GM12878 (cell line): ENCODE data around the gene PPP3CA. TPM values are rescaled to one million over a fixed set of nuclear protein-coding genes. Genes with fewer than 3 reads are reported as not detected.

Source experiments
- ASH2L ChIP-seq: fragments of 300-600, 200-600 bp; sonication (generic); IDR thresholded peaks from 2 replicates; pipeline ENCODE4 v1.6.1; 2017; ENCODE audit warnings: low read depth, mild to moderate bottlenecking, borderline replicate concordance
- CHD2 ChIP-seq: IDR thresholded peaks from 2 replicates; pipeline ENCODE4 v1.6.1; 2011; ENCODE audit warnings: low read depth, low read length, improper control_type of control experiment, borderline replicate concordance
- FOS ChIP-seq: IDR thresholded peaks from 3 replicates; pipeline ENCODE4 v1.6.1; 2011; ENCODE audit warnings: borderline replicate concordance; ENCODE audit not compliant: insufficient read length; ENCODE audit errors: extremely low read depth
- GATAD2B ChIP-seq: fragments of 450-650 bp; conservative IDR thresholded peaks from 2 replicates; pipeline ENCODE4 v1.6.1; 2017; ENCODE audit warnings: low read depth, mild to moderate bottlenecking, moderate library complexity
- HDAC2 ChIP-seq: fragments of 200-600 bp; sonication (generic); IDR thresholded peaks from 2 replicates; pipeline ENCODE4 v1.6.1; 2017
- HDGF ChIP-seq: fragments of 450-650 bp; IDR thresholded peaks from 2 replicates; pipeline ENCODE4 v1.6.1; 2016; ENCODE audit warnings: antibody characterized with exemption
- MTA2 ChIP-seq: fragments of 450-650 bp; IDR thresholded peaks from 2 replicates; pipeline ENCODE4 v1.6.1; 2016; ENCODE audit warnings: low read depth, mild to moderate bottlenecking, moderate library complexity
- PBX3 ChIP-seq: IDR thresholded peaks from 2 replicates; pipeline ENCODE4 v1.6.1; 2011; ENCODE audit warnings: mild to moderate bottlenecking, low read depth, low read length, moderate library complexity; ENCODE audit not compliant: insufficient replicate concordance
- PML ChIP-seq: IDR thresholded peaks from 2 replicates; pipeline ENCODE4 v1.6.1; 2012; ENCODE audit warnings: low read length, inconsistent platforms
- SKIL ChIP-seq: fragments of 450-650 bp; IDR thresholded peaks from 2 replicates; pipeline ENCODE4 v1.6.1; 2017; ENCODE audit warnings: mild to moderate bottlenecking, low read depth, inconsistent platforms; ENCODE audit not compliant: poor library complexity, severe bottlenecking
- SMAD1 ChIP-seq: fragments of 450-650 bp; IDR thresholded peaks from 2 replicates; pipeline ENCODE4 v1.6.1; 2018; ENCODE audit warnings: mild to moderate bottlenecking, low read depth; ENCODE audit not compliant: partially characterized antibody
- ZNF384 ChIP-seq: IDR thresholded peaks from 2 replicates; pipeline ENCODE4 v1.6.1; 2012; ENCODE audit warnings: low read depth, mild to moderate bottlenecking, low read length, improper control_type of control experiment, borderline replicate concordance
- ZNF687 ChIP-seq: fragments of 450-650 bp; IDR thresholded peaks from 2 replicates; pipeline ENCODE4 v1.6.1; 2017; ENCODE audit warnings: mild to moderate bottlenecking, moderate library complexity
- polyA plus RNA-seq, 11 experiments: library from polyadenylated mRNA; depleted of rRNA in 4 of 11; unstranded in 6 of 11; stranded (reverse) in 5 of 11; fragments of >200 nt; fragmentation: Nextera tagmentation in 4 of 11; fragmentation: Illumina TruSeq in 1 of 11; extraction: Ambion mirVana in 4 of 11; extraction: Trizol in 1 of 11; gene quantifications; 1 replicate in 1 of 11; 2 replicates in 10 of 11; pipeline versions ENCODE4 v1.2.1 to v1.2.3, GENCODE V29; 2011 to 2016; ENCODE audit warnings: inconsistent platforms in 2 of 11, missing spikeins in 2 of 11, low read depth in 1 of 11
- total RNA-seq, 4 experiments: library from RNA; depleted of rRNA in 3 of 4; stranded (reverse); fragments of >200 nt in 3 of 4; fragmentation: Illumina TruSeq in 1 of 4; extraction: Trizol in 1 of 4; gene quantifications; 2 replicates each; pipeline versions ENCODE4 v1.2.1 to v1.2.3, GENCODE V29; 2013 to 2021
- TF ChIP-seq, protein P1 (sequence below): fragments of 450-650 bp; IDR thresholded peaks from 2 replicates; pipeline ENCODE4 v1.6.1; 2016; ENCODE audit warnings: mild to moderate bottlenecking, moderate library complexity, borderline replicate concordance
- TF ChIP-seq, protein P2 (sequence below): fragments of 450-650 bp; IDR thresholded peaks from 2 replicates; pipeline ENCODE4 v1.6.1; 2017; ENCODE audit warnings: borderline replicate concordance

Gene PPP3CA
- total and polyA plus RNA-seq, 10 of the 15 experiments (the other 5 are each of a cell fraction or from before 2014, with no cell fraction given), result 0.33 to 9.0 (median 1.0) TPM

DNA sequence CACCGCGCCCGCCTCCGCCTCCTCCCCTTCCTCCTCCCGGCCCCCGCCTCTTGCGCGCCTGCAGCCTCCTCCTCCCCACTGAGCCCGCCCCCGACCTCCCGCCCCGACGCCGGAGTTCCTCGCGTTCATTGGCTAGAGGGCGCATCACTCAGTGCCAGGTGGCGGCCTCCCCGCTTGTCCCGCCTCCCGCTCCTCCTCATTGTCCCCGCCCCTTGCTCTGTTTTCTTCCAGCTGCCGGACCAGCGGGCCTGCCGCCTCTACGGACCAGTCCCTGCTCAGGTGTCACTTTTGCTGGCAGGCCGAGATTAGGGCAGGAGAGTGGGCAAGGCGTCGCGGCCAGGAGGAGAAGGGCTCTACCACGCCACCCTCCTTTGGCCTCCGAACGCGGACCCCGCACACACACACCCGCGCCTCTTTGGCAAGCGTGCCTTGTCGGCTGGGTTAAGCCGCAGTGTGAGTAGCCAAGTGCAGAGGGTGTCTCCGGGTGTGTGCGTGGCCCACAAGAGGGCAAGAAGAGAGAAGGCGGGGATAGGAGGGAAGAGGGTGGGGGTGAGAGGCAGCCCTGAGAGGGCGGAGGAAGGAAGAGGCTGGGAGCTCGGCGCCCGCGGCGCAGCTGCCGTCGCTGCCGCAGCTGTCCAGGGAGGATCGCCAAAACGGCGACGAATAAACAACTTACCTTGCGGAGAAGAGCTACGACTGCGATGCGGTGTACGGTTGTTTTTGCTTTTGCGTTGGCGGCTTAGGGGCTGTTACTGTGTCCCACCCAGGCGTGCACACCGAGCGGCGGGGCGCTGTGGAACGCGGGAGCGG is 436 bp upstream of the PPP3CA start (continued):
- peak; percentile 48 for TF ChIP-seq CHD2
- peak; percentile 52 for TF ChIP-seq GATAD2B
- TF ChIP-seq, protein P1, sequence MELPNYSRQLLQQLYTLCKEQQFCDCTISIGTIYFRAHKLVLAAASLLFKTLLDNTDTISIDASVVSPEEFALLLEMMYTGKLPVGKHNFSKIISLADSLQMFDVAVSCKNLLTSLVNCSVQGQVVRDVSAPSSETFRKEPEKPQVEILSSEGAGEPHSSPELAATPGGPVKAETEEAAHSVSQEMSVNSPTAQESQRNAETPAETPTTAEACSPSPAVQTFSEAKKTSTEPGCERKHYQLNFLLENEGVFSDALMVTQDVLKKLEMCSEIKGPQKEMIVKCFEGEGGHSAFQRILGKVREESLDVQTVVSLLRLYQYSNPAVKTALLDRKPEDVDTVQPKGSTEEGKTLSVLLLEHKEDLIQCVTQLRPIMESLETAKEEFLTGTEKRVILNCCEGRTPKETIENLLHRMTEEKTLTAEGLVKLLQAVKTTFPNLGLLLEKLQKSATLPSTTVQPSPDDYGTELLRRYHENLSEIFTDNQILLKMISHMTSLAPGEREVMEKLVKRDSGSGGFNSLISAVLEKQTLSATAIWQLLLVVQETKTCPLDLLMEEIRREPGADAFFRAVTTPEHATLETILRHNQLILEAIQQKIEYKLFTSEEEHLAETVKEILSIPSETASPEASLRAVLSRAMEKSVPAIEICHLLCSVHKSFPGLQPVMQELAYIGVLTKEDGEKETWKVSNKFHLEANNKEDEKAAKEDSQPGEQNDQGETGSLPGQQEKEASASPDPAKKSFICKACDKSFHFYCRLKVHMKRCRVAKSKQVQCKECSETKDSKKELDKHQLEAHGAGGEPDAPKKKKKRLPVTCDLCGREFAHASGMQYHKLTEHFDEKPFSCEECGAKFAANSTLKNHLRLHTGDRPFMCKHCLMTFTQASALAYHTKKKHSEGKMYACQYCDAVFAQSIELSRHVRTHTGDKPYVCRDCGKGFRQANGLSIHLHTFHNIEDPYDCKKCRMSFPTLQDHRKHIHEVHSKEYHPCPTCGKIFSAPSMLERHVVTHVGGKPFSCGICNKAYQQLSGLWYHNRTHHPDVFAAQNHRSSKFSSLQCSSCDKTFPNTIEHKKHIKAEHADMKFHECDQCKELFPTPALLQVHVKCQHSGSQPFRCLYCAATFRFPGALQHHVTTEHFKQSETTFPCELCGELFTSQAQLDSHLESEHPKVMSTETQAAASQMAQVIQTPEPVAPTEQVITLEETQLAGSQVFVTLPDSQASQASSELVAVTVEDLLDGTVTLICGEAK, result no peak
- TF ChIP-seq FOS, result no peak
- TF ChIP-seq, protein P2, sequence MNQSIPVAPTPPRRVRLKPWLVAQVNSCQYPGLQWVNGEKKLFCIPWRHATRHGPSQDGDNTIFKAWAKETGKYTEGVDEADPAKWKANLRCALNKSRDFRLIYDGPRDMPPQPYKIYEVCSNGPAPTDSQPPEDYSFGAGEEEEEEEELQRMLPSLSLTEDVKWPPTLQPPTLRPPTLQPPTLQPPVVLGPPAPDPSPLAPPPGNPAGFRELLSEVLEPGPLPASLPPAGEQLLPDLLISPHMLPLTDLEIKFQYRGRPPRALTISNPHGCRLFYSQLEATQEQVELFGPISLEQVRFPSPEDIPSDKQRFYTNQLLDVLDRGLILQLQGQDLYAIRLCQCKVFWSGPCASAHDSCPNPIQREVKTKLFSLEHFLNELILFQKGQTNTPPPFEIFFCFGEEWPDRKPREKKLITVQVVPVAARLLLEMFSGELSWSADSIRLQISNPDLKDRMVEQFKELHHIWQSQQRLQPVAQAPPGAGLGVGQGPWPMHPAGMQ, result no peak
- TF ChIP-seq ZNF384, result no peak
- no peak for TF ChIP-seq SKIL
- TF ChIP-seq HDAC2, result no peak
- TF ChIP-seq ASH2L, result no peak
- TF ChIP-seq HDGF, result peak; percentile 60; the same call in 1 of the 2 replicates
- no peak for TF ChIP-seq PML
- no peak for TF ChIP-seq SMAD1
- no peak for TF ChIP-seq ZNF687
- peak; percentile 97 for TF ChIP-seq PBX3
- no peak for TF ChIP-seq MTA2
